ENCODE measurements around the gene DNAL4.
A peak's percentile ranks its signal among the peaks of the same experiment; 100 is the strongest.

Gene DNAL4, protein sequence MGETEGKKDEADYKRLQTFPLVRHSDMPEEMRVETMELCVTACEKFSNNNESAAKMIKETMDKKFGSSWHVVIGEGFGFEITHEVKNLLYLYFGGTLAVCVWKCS

DNA sequence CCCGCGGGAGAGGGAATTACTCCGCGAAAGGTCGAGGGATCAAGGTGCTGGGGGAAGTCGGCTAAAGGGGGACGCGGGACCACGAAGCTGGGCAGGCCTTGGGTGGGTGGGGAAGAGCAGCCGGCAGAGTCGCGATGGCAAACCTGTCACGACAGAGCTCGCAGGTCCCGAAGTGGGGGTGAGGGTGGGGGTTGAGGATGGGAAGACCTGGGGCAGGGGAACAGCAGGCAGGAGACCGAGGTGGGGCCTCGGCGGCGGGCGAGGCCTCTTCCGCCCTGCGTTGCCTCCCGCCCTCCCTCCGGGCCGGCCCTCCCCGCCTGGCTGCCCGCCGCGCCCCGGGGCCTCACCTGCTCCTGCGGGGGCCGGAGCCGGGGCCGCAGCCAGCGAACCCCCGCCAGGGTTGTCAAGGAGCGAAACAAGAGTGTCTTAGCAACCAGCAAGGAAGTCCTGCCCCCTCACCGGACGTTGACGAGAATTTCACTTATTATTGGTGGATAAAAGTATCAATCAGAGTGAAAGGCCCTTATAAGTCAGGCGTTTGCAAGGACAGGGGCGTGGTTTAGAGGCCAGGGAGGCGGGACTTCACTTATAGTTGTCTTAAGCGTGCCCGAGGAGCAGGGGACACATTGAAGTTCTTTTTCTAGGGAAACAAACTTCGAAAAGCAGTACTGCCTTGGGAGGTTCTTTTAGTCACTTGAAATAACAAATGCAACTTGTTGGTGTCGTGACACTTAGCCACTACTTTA lies at the start of gene DNAL4:
Gene DNAL4 (minus strand): TSS at position 423 of the 746 bp plus-strand sequence. CDS start 11,412 bp downstream, outside the sequence.
- no peaks in the 10 kb centered on the region for H3K9me3 Mint-ChIP-seq
- no peaks in the 10 kb centered on the region for H3K36me3 Mint-ChIP-seq (ENCODE audit: low read depth)
- peak within 1 kb of the TSS; percentile 69 for H3K27ac Mint-ChIP-seq
- H3K27me3 Mint-ChIP-seq = peaks cover 7% of the 10 kb centered on the region
- H3K4me1 Mint-ChIP-seq (ENCODE audit: low read depth) = peaks cover 25% of the 10 kb centered on the region
- peak within 1 kb of the TSS; percentile 89 for H3K4me3 Mint-ChIP-seq

DNA sequence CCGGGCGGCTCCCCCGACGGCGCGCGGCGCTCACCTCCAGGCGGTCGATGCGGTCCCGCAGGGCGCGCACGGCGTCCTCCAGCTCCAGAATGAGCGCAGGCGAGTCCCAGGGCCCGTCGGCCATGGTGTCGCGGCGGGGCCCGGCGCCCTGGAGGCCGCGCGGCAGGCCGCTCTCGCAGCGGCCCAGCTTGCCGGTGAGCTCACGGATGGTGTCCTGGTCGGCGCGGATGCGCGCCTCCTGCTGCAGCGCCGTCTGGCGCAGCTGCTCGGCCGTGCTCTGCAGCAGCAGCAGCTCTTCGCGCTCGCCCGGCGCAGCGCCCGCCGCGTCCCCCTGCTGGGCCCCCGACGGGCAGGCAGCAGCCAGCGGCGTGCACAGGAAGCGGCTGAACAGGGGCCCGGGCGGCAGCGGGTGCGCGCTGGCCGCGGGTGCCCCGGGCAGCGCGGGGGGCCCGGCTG lies 49.3 kb upstream of the DNAL4 start:
- Mint-ChIP-seq H3K36me3 (ENCODE audit: low read depth) (no peaks in the 10 kb centered on the region), H3K9me3 (no peaks in the 10 kb centered on the region), H3K4me3 (no peak overlapping the region), H3K27me3 (peaks cover 34% of the 10 kb centered on the region), H3K4me1 (ENCODE audit: low read depth) (peaks cover 15% of the 10 kb centered on the region), H3K27ac (no peak overlapping the region)

DNA sequence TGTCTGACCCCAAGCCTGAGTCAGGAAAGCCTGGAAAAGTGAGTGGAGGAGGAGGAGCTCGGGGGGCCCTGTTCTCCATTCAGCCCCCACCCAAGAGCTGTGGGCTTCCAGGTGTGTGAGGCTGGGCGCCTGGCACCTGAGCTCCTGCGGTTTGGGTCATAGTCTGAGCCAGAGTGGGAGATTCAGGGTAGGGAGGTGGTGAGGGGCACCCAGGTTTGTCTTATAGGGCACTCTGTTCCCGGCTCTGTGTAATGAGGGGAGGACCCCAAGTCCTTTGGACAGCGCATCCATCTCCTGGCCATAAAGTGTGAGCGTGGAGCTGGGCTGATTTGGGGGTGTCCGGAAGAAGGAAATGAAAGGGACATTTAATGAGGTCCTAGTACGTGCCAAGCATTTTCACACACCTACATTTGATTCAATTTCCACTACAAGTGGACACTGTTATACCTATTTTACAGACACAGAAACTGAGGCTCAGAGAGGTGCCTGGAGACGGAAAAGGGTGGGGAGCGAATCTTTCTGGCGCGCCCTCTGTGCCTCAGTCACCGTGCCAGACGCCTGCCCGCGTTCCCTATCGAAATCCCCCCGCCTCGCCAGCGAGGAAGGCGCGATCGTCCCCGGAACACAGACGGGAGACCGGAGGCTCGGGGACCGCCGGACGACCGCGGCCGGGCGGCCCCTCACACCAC lies 48.7 kb upstream of the DNAL4 start:
- Mint-ChIP-seq H3K27ac (peak overlapping the region; percentile 65), H3K4me1 (ENCODE audit: low read depth) (peaks cover 15% of the 10 kb centered on the region), H3K36me3 (ENCODE audit: low read depth) (no peaks in the 10 kb centered on the region), H3K9me3 (no peaks in the 10 kb centered on the region), H3K27me3 (peaks cover 34% of the 10 kb centered on the region), H3K4me3 (peak overlapping the region; percentile 84)

DNA sequence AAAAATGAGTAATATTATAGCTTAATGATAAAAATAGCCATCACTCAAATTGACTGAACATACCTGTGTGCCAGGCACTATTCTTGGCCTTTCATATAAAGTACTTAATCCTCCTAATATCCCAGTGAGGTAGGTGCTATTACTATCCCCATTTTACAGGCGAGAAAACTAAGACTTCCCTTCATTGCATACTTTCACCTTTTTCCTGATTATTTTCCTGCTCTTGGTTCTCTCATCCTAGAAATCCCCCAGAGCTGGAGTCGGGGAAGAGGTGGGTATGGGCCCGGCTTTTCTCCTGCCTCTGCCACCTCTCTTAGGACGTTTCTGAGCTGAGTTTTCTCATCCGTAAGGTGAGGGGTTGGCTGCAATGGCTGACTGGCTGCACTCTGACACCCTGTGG lies 47.7 kb upstream of the DNAL4 start:
- Mint-ChIP-seq H3K36me3 (ENCODE audit: low read depth) (no peaks in the 10 kb centered on the region), H3K4me3 (no peak overlapping the region), H3K4me1 (ENCODE audit: low read depth) (peaks cover 15% of the 10 kb centered on the region), H3K27me3 (peaks cover 26% of the 10 kb centered on the region), H3K9me3 (no peaks in the 10 kb centered on the region), H3K27ac (peak overlapping the region; percentile 5)

DNA sequence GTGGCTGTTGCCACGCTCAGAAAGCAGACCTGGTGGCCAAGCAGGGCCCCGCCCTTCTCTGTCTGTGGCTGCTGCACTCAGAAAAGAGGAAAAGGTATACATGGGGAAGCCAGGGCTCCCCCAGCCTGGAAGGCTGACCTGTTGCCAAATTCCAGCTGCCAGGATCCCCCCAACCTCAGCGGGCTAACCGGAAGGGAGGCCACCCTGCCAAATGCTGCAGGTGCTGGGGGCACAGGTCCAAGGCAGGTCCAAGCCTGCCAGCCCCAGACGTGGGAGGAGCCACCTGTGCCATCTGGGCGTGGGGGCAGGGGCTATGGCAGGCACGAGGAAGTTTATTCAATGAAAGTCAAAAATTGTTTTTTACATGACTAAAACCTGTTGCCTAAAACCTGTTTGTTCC lies 47.3 kb upstream of the DNAL4 start:
- no peak overlapping the region for H3K4me3 Mint-ChIP-seq
- H3K4me1 Mint-ChIP-seq (ENCODE audit: low read depth) = peaks cover 15% of the 10 kb centered on the region
- H3K27me3 Mint-ChIP-seq = peaks cover 23% of the 10 kb centered on the region
- no peaks in the 10 kb centered on the region for H3K9me3 Mint-ChIP-seq
- H3K36me3 Mint-ChIP-seq (ENCODE audit: low read depth) = no peaks in the 10 kb centered on the region
- no peak overlapping the region for H3K27ac Mint-ChIP-seq

DNA sequence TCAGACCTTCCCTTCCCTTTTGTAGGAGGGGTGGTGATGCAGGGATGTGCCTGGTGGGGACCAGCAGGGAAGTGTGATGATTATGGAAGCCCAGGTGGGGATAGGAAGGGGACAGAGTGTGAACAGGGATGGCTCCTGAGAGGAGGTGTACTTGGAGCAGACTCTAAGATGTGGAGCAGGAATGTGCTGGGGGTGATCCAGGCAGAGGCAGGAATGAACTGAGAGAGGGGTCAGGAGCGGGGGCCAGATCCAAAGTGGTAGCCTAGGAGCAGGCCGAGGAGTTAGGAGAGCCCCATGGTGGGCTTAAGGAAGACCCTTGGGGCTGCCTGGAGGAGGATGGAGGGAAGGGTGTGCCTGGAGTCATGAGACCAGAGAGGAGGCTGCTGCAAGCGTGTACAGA lies 46.2 kb upstream of the DNAL4 start:
- Mint-ChIP-seq H3K4me1 (ENCODE audit: low read depth) (peaks cover 15% of the 10 kb centered on the region), H3K27ac (no peak overlapping the region), H3K4me3 (no peak overlapping the region), H3K27me3 (peaks cover 19% of the 10 kb centered on the region), H3K36me3 (ENCODE audit: low read depth) (no peaks in the 10 kb centered on the region), H3K9me3 (no peaks in the 10 kb centered on the region)

DNA sequence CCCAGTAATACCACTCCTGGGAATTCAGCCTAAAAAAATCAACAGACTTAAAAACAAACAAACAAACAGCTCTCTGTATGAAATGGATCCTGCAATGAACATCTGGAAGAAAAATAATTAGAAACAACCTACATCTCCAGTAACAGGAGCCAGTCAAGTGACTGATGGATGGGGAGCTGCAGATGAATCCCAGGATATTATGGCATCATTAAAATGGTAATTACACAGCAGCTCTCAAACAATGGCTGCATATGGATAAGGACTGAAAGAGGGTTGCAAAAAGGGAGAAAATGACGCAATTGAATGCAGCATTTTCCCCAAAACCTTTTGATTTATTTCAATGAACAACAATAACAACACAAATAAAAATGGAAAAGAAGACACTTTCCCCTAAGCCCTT lies 45.7 kb upstream of the DNAL4 start:
- H3K27ac Mint-ChIP-seq = no peak overlapping the region
- H3K9me3 Mint-ChIP-seq = no peaks in the 10 kb centered on the region
- H3K4me1 Mint-ChIP-seq (ENCODE audit: low read depth) = peaks cover 15% of the 10 kb centered on the region
- no peaks in the 10 kb centered on the region for H3K36me3 Mint-ChIP-seq (ENCODE audit: low read depth)
- peaks cover 15% of the 10 kb centered on the region for H3K27me3 Mint-ChIP-seq
- no peak overlapping the region for H3K4me3 Mint-ChIP-seq

DNA sequence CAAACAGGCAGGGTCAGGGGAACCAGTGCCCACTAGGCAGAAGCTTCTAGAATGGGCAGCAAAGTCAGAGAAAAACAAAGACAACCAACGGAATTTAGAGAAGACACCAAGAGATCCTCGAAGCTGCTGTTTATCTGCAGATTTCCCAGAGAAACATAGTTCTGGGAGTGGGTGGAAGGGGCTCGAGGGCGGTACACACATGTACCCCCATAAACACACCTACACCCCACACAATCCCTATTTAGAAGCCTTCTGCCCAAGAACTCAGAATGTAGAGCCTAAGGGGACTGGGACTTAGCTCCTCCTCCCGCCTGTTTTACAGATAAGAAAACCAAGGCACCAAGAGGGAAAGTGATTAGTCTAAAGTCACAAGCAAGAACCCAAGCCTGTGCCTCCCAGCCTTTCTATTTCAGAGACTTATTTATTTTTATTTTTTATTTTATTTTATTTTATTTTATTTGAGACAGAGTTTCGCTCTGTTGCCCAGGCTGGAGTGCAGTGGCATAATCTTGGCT lies 43.5 kb upstream of the DNAL4 start:
- Mint-ChIP-seq H3K9me3 (no peaks in the 10 kb centered on the region), H3K27me3 (peaks cover 5% of the 10 kb centered on the region), H3K36me3 (ENCODE audit: low read depth) (no peaks in the 10 kb centered on the region), H3K27ac (no peak overlapping the region), H3K4me3 (no peak overlapping the region), H3K4me1 (ENCODE audit: low read depth) (peaks cover 10% of the 10 kb centered on the region)

DNA sequence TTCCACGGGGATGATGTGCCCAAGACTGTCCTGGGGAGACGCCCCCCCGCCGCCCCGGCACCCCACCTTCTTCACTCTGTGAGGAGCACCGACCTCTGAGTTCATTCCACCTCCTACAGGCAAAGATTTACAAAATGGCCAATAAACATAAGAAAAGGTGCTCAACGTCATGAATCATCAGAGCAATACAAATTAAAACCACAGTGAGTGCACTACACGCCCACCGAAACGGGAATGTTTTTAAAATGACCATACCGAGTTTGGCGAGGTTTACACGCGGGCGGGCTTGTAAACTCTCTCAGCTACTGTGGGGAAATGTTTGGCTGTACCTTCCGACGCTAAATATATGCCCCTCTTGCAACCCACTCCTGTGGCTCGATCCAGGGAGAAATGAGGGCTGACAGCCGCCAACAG lies 42.0 kb upstream of the DNAL4 start:
- no peaks in the 10 kb centered on the region for H3K9me3 Mint-ChIP-seq
- H3K27ac Mint-ChIP-seq = no peak overlapping the region
- H3K4me3 Mint-ChIP-seq = no peak overlapping the region

DNA sequence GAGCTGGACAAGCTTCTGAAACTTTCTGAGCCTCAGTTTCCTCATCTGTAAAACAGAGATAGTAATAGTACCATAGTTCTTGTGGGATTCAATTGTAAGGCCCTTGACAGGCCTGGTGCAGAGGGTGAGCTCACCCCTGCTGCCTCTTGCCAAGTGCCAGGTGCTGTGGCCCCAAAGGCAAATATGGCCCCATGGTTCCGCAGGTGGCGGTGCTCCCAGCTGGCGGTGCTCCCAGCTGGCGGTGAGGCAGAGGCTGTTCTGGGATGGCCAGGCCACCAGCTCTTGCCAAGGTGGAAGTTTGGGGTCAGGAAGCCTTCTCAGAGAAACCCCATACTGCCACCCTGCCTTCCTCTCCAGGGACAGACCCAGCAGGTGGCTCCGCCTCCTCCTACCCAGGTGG lies 41.0 kb upstream of the DNAL4 start:
- Mint-ChIP-seq H3K4me3 (no peak overlapping the region), H3K9me3 (no peaks in the 10 kb centered on the region), H3K27me3 (no peaks in the 10 kb centered on the region), H3K36me3 (ENCODE audit: low read depth) (no peaks in the 10 kb centered on the region), H3K4me1 (ENCODE audit: low read depth) (no peaks in the 10 kb centered on the region), H3K27ac (no peak overlapping the region)

More for the DNA sequence above, 42.0 kb upstream of the DNAL4 start:
- Mint-ChIP-seq H3K36me3 (ENCODE audit: low read depth) (no peaks in the 10 kb centered on the region), H3K27me3 (no peaks in the 10 kb centered on the region), H3K4me1 (ENCODE audit: low read depth) (no peaks in the 10 kb centered on the region)

DNA sequence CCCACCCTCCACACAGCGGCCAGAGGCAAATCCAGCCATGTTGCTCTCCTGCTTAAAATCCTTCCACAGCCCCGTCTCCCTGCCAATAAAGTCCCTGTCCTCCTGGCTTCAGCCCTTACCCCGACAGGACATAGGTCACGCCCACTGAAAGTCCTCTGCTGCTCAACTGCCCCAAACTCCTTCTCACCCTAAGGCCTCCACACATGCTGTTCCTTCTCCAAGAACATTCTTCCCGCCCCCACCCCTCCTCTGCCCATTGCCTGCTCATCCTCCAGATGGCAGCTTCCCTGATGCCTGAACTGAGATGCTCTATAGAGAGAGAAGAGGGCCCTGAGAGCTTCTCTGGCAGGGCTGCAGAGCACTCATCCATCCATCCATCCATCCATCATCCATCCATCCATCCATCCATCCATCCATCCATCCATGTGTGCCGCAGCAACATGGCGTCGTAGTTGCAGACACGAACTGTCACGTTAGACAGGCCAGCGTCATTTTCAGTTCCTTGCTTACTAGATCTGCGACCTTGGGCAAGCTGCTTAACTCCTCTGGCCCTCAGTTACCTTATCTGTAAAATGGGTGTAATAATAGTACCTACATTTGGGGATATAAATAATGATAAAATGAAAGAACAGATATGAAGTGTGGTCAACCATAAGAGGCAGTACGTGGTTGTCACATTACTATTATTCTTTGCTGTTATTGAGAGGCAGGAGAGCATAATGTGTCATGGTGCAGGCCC lies 40.4 kb upstream of the DNAL4 start:
- Mint-ChIP-seq H3K27me3 (no peaks in the 10 kb centered on the region), H3K9me3 (no peaks in the 10 kb centered on the region), H3K36me3 (ENCODE audit: low read depth) (no peaks in the 10 kb centered on the region), H3K4me1 (ENCODE audit: low read depth) (no peaks in the 10 kb centered on the region), H3K4me3 (no peak overlapping the region), H3K27ac (no peak overlapping the region)

DNA sequence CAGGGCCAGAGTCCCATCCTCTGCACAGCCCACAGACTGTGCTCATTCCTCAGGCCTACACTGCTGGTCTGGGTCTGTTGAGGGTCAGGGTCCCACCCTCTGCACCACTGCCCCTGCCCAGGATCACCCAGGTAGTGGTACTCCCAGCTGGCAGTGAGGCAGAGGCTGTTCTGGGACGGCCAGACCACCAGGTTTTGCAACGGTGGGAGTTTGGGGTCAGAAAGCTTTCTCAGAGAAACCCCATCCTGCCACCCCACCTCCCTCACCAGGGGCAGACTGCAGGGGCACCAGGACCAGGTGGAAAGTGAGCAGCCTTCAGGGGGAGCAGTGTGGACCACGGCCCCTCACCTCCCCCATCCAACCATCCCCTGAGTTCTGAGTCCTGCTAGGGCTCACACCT lies 39.1 kb upstream of the DNAL4 start:
- Mint-ChIP-seq H3K4me3 (no peak overlapping the region), H3K9me3 (no peaks in the 10 kb centered on the region)

DNA sequence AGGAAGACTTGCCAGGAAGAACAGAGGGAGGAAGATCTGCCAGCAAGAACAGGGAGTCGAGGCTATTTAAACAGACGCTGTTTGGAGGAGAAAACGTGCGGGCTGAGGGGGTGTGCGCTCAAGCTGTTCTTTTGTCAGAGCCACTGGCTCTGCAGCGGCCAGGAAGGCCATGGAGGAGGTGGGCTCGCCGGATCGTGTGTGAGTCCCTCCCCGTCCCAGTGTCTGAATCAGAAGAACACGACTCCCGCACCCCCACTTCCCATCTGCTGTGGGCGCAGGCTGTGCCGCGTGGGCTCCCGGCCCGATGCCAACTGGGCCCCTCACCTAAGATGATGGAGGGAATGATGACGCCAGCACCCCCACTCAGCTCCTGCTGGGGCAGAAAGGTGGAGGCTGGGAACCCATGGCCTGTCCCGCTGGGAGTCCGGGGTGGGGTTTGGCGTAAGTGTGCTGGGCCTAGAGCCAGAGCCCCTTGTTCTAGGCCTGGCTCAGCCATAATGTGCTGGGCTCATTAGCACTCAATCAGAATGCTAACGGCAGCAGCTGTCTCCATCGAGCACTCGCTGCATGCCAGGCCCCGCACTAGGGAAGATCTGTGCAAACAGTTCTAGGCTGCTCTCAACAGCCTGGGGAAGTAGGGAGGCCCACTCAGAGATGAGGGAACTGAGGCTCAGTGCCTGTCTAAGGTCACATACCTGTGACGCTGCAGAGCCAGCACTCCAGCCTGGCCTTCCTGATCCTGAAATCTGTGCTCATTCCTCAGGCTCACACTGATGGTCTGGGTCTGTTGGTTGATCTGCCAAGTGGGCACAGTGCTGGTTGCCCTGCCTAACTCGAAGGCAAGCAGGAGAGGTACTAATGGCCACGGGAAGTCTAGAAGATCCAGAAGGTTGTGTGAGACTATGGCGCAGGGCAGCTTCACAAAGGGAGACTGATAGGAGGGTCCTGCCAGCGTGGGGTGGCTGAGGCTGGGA lies 38.3 kb upstream of the DNAL4 start:
- Mint-ChIP-seq H3K27me3 (no peaks in the 10 kb centered on the region), H3K27ac (no peak overlapping the region), H3K4me1 (ENCODE audit: low read depth) (no peaks in the 10 kb centered on the region), H3K4me3 (no peak overlapping the region), H3K9me3 (no peaks in the 10 kb centered on the region), H3K36me3 (ENCODE audit: low read depth) (no peaks in the 10 kb centered on the region)

More for the DNA sequence above, 39.1 kb upstream of the DNAL4 start:
- Mint-ChIP-seq H3K4me1 (ENCODE audit: low read depth) (no peaks in the 10 kb centered on the region), H3K27me3 (no peaks in the 10 kb centered on the region), H3K36me3 (ENCODE audit: low read depth) (no peaks in the 10 kb centered on the region), H3K27ac (no peak overlapping the region)

Measured in stimulated activated naive CD8-positive, alpha-beta T cell treated with anti-CD3 and anti-CD28 coated beads, Interleukin-15, Interleukin-2, amounts not matched to agents 100 ng/mL and 50 ng/mL, for 24 hours (primary cell).